OCI-M1 (cell line): ENCODE data around the gene STON1.
"Not testable (repeated sequence)": the region's sequence is repeated elsewhere in the genome, so short reads cannot be mapped to it uniquely, and the experiment has no call there.

Experiments used
- DNase-seq: peaks from one replicate; lab custom pipeline; 2025; lab: John Stamatoyannopoulos, UW

The STON1 gene

GRCh38 chr2:48529194-48529593 is 760 bp upstream of the STON1 start:
- no peak for DNase-seq

GRCh38 chr2:48529676-48530032 is 300 bp upstream of the STON1 start:
- no peak for DNase-seq

GRCh38 chr2:48531141-48531648 is 1.2 kb downstream of the STON1 start:
- DNase-seq = peak; percentile 53

GRCh38 chr2:48532174-48532573 is 2.2 kb downstream of the STON1 start:
- no peak for DNase-seq

GRCh38 chr2:48532824-48533223 is 2.9 kb downstream of the STON1 start:
- DNase-seq = no peak

- DNase-seq = no peak
These were observed 4.8 kb downstream of the STON1 start for GRCh38 chr2:48534781-48535180.

- DNase-seq = no peak
These were observed 10.4 kb downstream of the STON1 start for GRCh38 chr2:48540237-48540935.

- DNase-seq = no peak
These were observed 11.9 kb downstream of the STON1 start for GRCh38 chr2:48541666-48542389.

- DNase-seq = no peak
These were observed 13.9 kb downstream of the STON1 start for GRCh38 chr2:48543895-48544294.

GRCh38 chr2:48545244-48545643 is 15.3 kb downstream of the STON1 start:
- no peak for DNase-seq

- no peak for DNase-seq
These were observed 18.9 kb downstream of the STON1 start for GRCh38 chr2:48548840-48549239.

GRCh38 chr2:48549972-48550371 is 20.0 kb downstream of the STON1 start:
- no peak for DNase-seq

GRCh38 chr2:48551548-48551947 is 21.6 kb downstream of the STON1 start:
- DNase-seq = no peak

GRCh38 chr2:48555071-48555470 is 25.1 kb downstream of the STON1 start:
- not testable (repeated sequence) for DNase-seq

GRCh38 chr2:48558456-48558855 is 28.5 kb downstream of the STON1 start:
- DNase-seq = no peak

- no peak for DNase-seq
These were observed 30.7 kb downstream of the STON1 start for GRCh38 chr2:48560546-48561209.

GRCh38 chr2:48562281-48562680 is 32.3 kb downstream of the STON1 start:
- no peak for DNase-seq

GRCh38 chr2:48566592-48567310 is 36.8 kb downstream of the STON1 start:
- peak; percentile 72 for DNase-seq

GRCh38 chr2:48567671-48568070 is 37.7 kb downstream of the STON1 start:
- no peak for DNase-seq

GRCh38 chr2:48568547-48568946 is 38.6 kb downstream of the STON1 start:
- DNase-seq = peak; percentile 55

- DNase-seq = no peak
These were observed 39.5 kb downstream of the STON1 start for GRCh38 chr2:48569433-48569832.

GRCh38 chr2:48572816-48573215 is 42.9 kb downstream of the STON1 start:
- no peak for DNase-seq
